Sigmoid colon (tissue), 4 donors: Measurements from ENCODE around the gene DKK1.

Experiments
- EP300 ChIP-seq, 4 donors: sonication (generic); formaldehyde crosslinking; IDR thresholded peaks; one replicate each; pipeline ENCODE4 v1.6.1; 2017; ENCODE audit warnings: antibody characterized with exemption in 4 of 4
- TF ChIP-seq, protein P1 (sequence below), 4 experiments: fragments of 450-650 bp in 3 of 4; fragments of 200-600 bp in 1 of 4; IDR thresholded peaks; one replicate each; pipeline ENCODE4 v1.5.1; 2016 to 2019; ENCODE audit warnings: antibody characterized with exemption in 4 of 4, mild to moderate bottlenecking in 3 of 4, moderate library complexity in 2 of 4

DNA sequence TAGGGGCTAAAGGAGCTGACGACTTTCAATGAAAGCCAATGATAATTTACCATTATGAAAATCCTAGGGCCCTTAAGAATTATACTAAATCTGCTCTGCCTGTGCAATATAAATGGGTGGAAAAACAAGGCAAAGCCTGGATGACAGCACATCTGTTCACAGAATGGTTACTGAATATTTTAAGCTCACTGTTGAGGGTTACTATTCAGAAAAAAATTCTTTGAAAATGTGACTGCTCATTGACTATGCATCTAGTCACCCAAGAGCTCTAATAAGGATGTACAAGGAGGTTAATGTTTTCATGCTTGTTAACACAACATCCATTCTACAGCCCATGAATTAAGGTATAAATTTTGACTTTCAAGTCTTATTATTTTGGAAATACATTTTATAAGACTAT lies 8.9 kb downstream of the DKK1 start:
- TF ChIP-seq EP300 (IDR thresholded peaks at IDR 0.05): no peak
- TF ChIP-seq, protein P1, sequence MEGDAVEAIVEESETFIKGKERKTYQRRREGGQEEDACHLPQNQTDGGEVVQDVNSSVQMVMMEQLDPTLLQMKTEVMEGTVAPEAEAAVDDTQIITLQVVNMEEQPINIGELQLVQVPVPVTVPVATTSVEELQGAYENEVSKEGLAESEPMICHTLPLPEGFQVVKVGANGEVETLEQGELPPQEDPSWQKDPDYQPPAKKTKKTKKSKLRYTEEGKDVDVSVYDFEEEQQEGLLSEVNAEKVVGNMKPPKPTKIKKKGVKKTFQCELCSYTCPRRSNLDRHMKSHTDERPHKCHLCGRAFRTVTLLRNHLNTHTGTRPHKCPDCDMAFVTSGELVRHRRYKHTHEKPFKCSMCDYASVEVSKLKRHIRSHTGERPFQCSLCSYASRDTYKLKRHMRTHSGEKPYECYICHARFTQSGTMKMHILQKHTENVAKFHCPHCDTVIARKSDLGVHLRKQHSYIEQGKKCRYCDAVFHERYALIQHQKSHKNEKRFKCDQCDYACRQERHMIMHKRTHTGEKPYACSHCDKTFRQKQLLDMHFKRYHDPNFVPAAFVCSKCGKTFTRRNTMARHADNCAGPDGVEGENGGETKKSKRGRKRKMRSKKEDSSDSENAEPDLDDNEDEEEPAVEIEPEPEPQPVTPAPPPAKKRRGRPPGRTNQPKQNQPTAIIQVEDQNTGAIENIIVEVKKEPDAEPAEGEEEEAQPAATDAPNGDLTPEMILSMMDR (IDR thresholded peaks at IDR 0.05): no peak
